NCI-H128 (cell line): ENCODE results near the gene FBXO28.
A peak's percentile ranks its signal among the peaks of the same experiment; 100 is the strongest.

Experiments used
- DNase-seq: peaks from one replicate; lab custom pipeline; 2025; ENCODE audit not compliant: unreplicated experiment; lab: John Stamatoyannopoulos, UW

Gene FBXO28

GRCh38 chr1:224095339-224095738 is 18.6 kb upstream of the FBXO28 start:
- no peak for DNase-seq

DNA sequence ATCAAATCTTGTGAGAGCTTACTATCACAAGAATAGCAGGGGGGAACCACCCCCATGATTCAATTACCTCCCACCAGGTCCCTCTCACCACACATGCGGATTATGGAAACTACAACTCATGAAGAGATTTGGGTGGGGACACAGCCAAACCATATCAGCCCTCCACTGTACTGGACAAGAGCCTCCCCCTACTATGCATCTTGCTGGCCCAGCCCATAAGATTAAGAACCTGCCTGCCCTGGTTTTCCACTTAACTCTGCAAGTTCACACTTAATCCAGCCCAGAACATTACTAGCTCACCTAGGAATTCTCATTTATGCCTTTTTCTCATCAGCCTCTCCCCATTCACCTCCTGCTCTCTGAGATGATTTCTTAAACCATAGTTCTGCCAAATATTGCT is 18.0 kb upstream of the FBXO28 start:
- no peak for DNase-seq

DNA sequence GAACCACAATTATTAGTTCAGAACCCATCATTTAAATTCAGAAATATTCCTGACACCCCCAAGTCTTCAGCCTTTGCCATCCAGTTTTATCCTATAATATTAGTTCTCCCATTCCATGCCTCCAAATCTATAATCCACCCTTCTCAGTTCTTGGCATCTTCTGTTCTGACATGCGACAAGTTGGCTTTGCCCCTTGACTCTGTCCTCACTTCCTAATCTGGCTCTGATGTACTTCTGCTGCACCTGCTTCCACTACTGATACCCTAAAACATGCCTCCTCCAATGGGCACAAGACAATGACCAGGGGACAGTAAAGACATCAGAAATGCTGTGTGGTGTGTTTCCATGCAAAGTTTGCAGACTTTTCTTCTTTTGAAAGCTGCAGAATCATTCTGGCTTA is 17.1 kb upstream of the FBXO28 start:
- no peak for DNase-seq

GRCh38 chr1:224098007-224098406 is 15.9 kb upstream of the FBXO28 start:
- no peak for DNase-seq

DNA sequence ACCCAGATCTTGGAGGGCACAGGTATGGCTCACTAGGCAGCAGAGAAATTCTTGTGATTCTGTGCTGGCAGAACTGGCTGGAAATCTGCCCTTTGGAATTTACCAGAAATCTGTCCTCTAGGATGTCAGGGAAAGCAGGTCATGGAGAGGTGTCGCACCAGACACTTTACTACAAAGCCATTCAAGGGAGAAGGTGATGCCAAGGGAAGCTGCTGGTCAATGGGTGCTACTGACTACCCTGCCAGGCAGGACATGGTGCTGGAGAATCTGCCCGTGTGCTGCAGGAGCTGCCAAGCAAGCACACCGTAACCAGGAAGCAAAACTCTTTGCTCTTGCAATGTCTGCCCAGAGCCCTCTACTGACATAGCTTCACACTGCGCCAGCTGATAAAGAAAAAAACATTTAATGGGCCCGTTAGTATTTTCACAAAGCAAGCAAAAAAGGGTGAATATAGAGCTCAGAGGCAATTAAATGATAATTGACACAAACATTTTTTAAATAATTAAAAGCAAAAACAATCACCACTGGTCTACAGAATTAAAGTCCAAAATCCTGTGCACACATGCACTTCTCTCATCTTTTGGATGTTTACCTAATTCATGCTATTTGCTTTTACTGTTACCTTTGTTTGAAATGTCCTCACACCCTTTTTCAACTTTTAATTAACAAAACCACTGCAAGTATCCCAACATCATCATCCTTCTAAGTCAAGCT is 7.2 kb upstream of the FBXO28 start:
- no peak for DNase-seq

GRCh38 chr1:224107282-224107625 is 6.7 kb upstream of the FBXO28 start:
- DNase-seq: no peak

- no peak for DNase-seq
These were observed 4.9 kb upstream of the FBXO28 start for GRCh38 chr1:224108991-224109390.

DNA sequence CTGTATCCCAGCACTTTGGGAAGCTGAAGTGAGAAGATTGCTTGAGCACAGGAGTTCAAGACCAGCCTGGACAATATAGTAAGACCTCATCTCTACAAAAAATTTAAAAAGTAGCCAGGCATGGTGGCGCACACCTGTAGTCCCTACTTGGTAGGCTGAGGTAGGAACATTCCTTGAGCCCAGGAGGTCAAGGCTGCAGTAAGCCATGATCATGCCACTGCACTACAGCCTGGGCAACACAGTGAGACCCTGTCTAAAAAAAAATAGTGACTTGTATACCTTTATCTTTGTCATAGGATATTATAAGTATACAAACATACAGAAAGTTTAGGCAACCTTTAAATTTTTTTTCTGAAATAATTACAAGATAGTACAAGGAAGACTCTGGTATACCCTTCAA is 3.9 kb upstream of the FBXO28 start:
- DNase-seq: no peak

DNA sequence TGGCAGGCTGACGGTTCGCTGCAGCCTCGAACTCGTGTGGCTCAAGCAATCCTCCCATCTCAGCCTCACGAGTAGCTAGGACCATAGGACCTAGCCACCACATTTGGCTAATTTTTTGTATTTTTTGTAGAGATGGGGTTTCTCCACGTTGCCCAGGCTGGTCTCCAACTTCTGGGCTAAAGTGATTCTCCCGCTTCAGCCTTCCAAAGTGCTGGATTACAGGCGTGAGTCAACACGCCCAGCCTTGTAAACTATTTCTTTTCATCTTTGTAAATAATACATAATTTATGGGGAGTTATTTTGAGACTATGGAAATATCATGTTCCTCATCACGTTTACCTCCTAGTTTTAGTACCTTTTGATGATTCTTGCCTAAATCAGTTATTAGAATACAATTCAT is 906 bp upstream of the FBXO28 start:
- DNase-seq: no peak

DNA sequence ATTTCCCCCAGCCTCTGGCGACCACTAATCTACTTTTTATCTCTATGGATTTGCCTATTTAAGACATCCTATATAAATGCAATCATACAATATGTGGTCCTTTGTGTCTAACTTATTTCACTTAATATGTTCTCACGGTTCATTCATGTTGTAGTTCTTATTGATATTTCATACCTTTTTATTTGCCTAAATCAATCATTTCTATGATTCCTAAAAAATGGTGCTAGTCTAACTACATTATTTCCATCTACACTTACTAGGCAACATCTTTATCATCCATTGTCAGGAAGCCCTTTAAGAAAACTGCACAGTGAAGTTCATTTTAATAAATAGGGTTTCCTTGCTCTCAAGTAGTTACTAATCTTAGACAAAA is 380 bp upstream of the FBXO28 start:
- DNase-seq: no peak

GRCh38 chr1:224114787-224115175 is 870 bp downstream of the FBXO28 start:
- DNase-seq: no peak

- DNase-seq: peak; percentile 76
These were observed 2.2 kb downstream of the FBXO28 start for GRCh38 chr1:224116131-224116530.

DNA sequence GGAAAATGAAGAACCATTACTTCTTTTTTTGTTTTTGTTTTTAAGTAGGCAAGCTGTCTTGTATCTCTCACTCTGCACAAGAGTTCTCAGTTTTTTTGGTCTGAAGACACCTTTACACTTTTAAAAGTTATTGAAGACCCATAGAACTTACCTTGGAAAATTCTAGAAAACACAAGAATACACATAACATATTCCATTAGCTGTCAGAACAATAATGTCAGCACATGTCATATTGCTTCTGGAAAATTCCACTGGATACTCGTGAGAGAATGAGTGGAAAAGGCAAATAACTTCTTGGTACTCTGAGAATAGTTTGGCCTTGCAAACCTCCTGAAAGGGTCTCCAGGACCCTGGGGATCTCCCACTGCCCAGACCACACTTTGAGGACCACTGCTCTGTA is 4.8 kb downstream of the FBXO28 start:
- DNase-seq: no peak

- DNase-seq: no peak
These were observed 9.2 kb downstream of the FBXO28 start for GRCh38 chr1:224123136-224123535.

GRCh38 chr1:224124220-224124619 is 10.3 kb downstream of the FBXO28 start:
- DNase-seq: no peak

DNA sequence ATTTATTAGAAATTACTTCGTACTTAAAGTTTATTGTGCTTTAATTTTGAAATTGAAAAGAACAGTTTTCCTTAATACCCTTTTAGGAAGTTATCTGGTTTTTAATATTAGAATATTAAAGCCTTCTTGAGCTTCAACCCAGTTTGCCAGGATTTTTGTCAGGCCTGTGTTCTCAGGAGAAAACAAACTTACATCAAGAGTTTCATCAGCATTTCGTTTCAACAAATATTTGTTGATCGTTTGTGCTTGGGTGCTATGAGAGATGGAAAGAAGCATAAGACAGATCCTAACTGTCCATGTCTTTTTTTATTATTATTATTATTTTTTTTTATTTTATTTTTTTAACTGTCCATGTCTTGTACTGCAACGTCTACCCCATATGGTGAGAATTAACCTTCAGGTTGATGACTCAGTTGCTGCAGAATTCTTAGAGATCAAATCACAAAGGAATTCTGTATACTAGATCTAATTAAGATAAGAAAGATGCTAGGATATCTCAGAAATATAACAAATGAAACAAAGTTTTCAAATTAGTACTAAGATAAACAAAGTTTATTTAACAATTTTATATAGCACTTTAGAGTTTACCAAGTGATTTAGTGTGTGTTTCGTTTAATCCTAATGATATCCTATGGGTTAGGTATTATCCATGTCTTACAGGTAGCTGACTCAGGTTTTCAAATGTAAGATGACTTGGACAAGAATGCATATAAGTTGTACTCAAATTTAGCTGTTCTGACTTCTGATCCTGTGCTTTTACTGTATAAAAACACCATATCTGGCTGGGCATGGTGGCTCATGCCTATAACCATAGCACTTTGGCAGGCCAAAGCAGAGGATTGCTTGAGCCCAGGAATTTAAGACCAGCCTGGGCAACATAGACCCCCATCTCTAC is 14.3 kb downstream of the FBXO28 start:
- DNase-seq: no peak

GRCh38 chr1:224131253-224131652 is 17.3 kb downstream of the FBXO28 start:
- DNase-seq: no peak

DNA sequence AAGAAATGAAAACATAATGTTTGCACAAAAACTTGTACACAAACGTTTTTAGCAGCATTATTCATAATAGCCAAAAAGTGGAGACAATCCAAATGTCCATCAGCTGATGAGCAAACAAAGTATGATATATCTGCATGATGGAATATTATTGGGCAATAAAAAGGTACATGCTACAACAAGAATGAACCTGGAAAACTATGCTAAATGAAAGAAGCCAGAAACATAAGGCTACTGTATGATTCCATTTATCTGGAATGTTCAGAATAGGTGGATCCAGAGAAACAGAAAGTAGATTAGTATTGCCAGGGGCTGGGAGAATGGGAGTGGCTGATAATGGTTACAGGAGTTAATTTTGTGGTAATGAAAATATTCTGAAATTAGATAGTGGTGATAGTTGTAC is 19.0 kb downstream of the FBXO28 start:
- no peak for DNase-seq

- no peak for DNase-seq
These were observed 19.9 kb downstream of the FBXO28 start for GRCh38 chr1:224133741-224134299.

DNA sequence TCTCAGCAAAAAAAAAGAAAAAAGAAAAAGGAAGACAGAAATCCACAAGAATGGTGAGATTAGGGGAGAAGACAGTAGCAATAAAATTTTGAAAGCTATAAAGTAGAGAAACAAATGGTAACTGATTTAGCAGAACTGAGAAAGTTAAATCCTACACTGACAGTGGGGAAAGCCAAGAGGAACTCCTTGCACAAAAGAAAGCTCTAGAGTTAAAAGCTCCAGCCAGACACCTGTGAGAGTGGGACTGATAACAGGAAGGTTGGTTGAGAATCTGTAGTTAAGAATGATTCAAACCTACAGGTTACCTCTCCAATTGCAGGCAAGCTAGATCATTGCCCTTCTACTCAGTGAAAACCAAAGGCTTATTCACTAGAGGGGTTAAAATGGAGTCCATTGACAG is 23.6 kb downstream of the FBXO28 start:
- no peak for DNase-seq

DNA sequence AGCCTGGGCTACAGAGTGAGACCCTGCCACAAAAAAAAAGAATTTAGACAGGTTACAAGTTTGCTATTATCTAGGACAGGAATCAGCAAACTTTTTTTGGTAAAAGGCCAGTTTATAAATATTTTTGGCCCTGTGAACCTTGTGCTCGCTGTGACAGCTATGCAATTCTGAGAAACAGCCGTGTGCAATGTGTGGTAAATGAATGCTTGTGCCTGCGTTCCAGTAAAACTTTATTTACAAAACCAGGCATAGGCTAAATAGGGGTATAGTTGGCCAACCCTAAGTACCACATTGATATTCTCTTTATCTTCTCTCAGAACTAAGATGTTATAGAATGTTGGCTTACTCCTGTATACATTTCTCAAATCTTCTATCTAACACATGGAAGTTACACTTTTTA is 24.3 kb downstream of the FBXO28 start:
- no peak for DNase-seq

DNA sequence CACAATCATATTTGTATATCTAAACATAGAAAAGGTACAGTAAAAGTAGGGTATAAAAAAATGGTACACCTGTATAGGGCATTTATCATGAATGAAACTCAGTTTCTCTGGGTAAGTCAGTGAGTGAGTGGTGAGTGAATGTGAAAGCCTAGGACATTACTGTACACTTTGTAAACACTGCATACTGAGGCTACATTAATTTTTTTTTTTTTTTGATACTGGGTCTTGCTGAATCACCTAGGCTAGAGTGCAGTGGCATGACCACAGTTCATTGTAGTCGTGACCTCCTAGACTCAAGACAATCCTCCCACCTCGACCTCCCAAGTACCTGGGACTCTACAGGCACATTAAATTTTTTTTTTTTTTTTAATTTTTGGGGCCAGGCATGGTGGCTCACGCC is 27.8 kb downstream of the FBXO28 start:
- no peak for DNase-seq
